Measurements from ENCODE around the gene HMCN2.

- TF ChIP-seq CTCF (IDR thresholded peaks at IDR 0.05): no peak
- TF ChIP-seq AFF4 (CRISPR knock-in tag; IDR thresholded peaks at IDR 0.05; ENCODE audit: borderline replicate concordance): no peak
- no peak for TF ChIP-seq NR3C1 (CRISPR knock-in tag; conservative IDR thresholded peaks at IDR 0.05; ENCODE audit: low read depth)
Measured at GRCh38 chr9:130414081-130414731, 148.6 kb downstream of the HMCN2 start.

All from WTC11 (cell line).